HepG2 (cell line): ENCODE results near the gene KLHL11. TPM values are rescaled to one million over a fixed set of nuclear protein-coding genes. Genes with fewer than 3 reads are reported as not detected.

Experiments used
- E2F2 ChIP-seq: sonication (generic); formaldehyde crosslinking; IDR thresholded peaks from 2 replicates; pipeline ENCODE4 v1.4.0; 2020; ENCODE audit warnings: missing genetic modification reagents, borderline replicate concordance
- HBP1 ChIP-seq: IDR thresholded peaks from 2 replicates; pipeline ENCODE4 v1.6.1; 2016; ENCODE audit warnings: low read depth, control low read depth
- HNF4G ChIP-seq, 2 experiments: sonication (generic) in 1 of 2; formaldehyde crosslinking in 1 of 2; IDR thresholded peaks; 2 replicates each; pipeline versions ENCODE4 v1.4.0 to v1.6.1; 2011 to 2020; ENCODE audit warnings: borderline replicate concordance in 2 of 2, low read depth in 2 of 2, mild to moderate bottlenecking in 2 of 2, low read length in 1 of 2, missing genetic modification reagents in 1 of 2, moderate library complexity in 1 of 2
- RARG ChIP-seq: sonication (generic); formaldehyde crosslinking; IDR thresholded peaks from 2 replicates; pipeline ENCODE4 v1.4.0; 2020; ENCODE audit warnings: low read depth, mild to moderate bottlenecking, missing genetic modification reagents
- SIN3A ChIP-seq: IDR thresholded peaks from 2 replicates; pipeline ENCODE4 v1.6.1; 2011; ENCODE audit warnings: low read depth, mild to moderate bottlenecking, control low read depth, low read length, borderline replicate concordance
- SNAPC2 ChIP-seq: sonication (generic); formaldehyde crosslinking; IDR thresholded peaks from 2 replicates; pipeline ENCODE4 v1.8.1; 2022; ENCODE audit warnings: mild to moderate bottlenecking, missing genetic modification reagents
- ZBTB3 ChIP-seq: sonication (generic); formaldehyde crosslinking; IDR thresholded peaks from 2 replicates; pipeline ENCODE4 v1.4.0; 2020; ENCODE audit warnings: low read depth, mild to moderate bottlenecking, moderate library complexity, missing genetic modification reagents, borderline replicate concordance
- ZIK1 ChIP-seq: sonication (generic); formaldehyde crosslinking; IDR thresholded peaks from 2 replicates; pipeline ENCODE4 v1.5.0; 2020; ENCODE audit warnings: mild to moderate bottlenecking, low read depth, missing genetic modification reagents, borderline replicate concordance
- ZKSCAN5 ChIP-seq: sonication (generic); formaldehyde crosslinking; IDR thresholded peaks from 2 replicates; pipeline ENCODE4 v1.5.1; 2020; ENCODE audit warnings: mild to moderate bottlenecking, missing genetic modification reagents
- ZNF136 ChIP-seq: sonication (generic); formaldehyde crosslinking; IDR thresholded peaks from 2 replicates; pipeline ENCODE4 v1.8.1; 2022; ENCODE audit warnings: low read depth, mild to moderate bottlenecking, moderate library complexity, missing genetic modification reagents
- ZNF138 ChIP-seq: sonication (generic); formaldehyde crosslinking; IDR thresholded peaks from 2 replicates; pipeline ENCODE4 v1.5.0; 2020; ENCODE audit warnings: mild to moderate bottlenecking, low read depth, missing genetic modification reagents
- ZNF224 ChIP-seq: sonication (generic); formaldehyde crosslinking; IDR thresholded peaks from 2 replicates; pipeline ENCODE4 v1.5.0; 2020; ENCODE audit warnings: mild to moderate bottlenecking, missing genetic modification reagents
- ZNF251 ChIP-seq: sonication (generic); formaldehyde crosslinking; IDR thresholded peaks from 2 replicates; pipeline ENCODE4 v1.9.0; 2021; ENCODE audit warnings: mild to moderate bottlenecking, missing genetic modification reagents
- ZNF326 ChIP-seq: sonication (generic); formaldehyde crosslinking; IDR thresholded peaks from 2 replicates; pipeline ENCODE4 v1.4.0; 2020; ENCODE audit warnings: missing genetic modification reagents, borderline replicate concordance
- ZNF335 ChIP-seq: sonication (generic); formaldehyde crosslinking; IDR thresholded peaks from 2 replicates; pipeline ENCODE4 v1.4.0; 2020; ENCODE audit warnings: missing genetic modification reagents
- ZNF33A ChIP-seq: sonication (generic); formaldehyde crosslinking; IDR thresholded peaks from 2 replicates; pipeline ENCODE4 v1.5.1; 2020; ENCODE audit warnings: missing genetic modification reagents, mild to moderate bottlenecking, moderate library complexity, borderline replicate concordance
- ZNF343 ChIP-seq: sonication (generic); formaldehyde crosslinking; IDR thresholded peaks from 2 replicates; pipeline ENCODE4 v1.4.0; 2020; ENCODE audit warnings: mild to moderate bottlenecking, missing genetic modification reagents
- ZNF749 ChIP-seq: sonication (generic); formaldehyde crosslinking; IDR thresholded peaks from 2 replicates; pipeline ENCODE4 v1.8.0; 2022; ENCODE audit warnings: mild to moderate bottlenecking, missing genetic modification reagents, moderate library complexity, borderline replicate concordance
- ZNF773 ChIP-seq: sonication (generic); formaldehyde crosslinking; IDR thresholded peaks from 2 replicates; pipeline ENCODE4 v1.4.0; 2020; ENCODE audit warnings: missing genetic modification reagents, borderline replicate concordance
- polyA plus RNA-seq, 8 experiments: library from polyadenylated mRNA; depleted of rRNA in 3 of 8; stranded (reverse) in 7 of 8; unstranded in 1 of 8; fragments of >200 nt; fragmentation: Illumina TruSeq in 4 of 8; extraction: Trizol in 4 of 8; gene quantifications; 2 replicates each; pipeline versions ENCODE4 v1.2.1 to v1.2.3, GENCODE V29; 2011 to 2016; ENCODE audit warnings: low read depth in 4 of 8, missing spikeins in 1 of 8, mixed read lengths in 1 of 8; ENCODE audit not compliant: insufficient read depth in 1 of 8
- total RNA-seq, 5 experiments: library from RNA; depleted of rRNA; stranded (reverse); fragments of >200 nt; fragmentation: Illumina TruSeq; extraction: Trizol; gene quantifications; 2 replicates each; pipeline ENCODE4 v1.2.3, GENCODE V29; 2016; ENCODE audit warnings: low read depth in 1 of 5
- TF ChIP-seq, protein P1 (sequence below): sonication (generic); formaldehyde crosslinking; IDR thresholded peaks from 2 replicates; pipeline ENCODE4 v1.4.0; 2020; ENCODE audit warnings: missing genetic modification reagents
- TF ChIP-seq, protein P2 (sequence below): sonication (generic); formaldehyde crosslinking; IDR thresholded peaks from 2 replicates; pipeline ENCODE4 v1.8.1; 2023; ENCODE audit warnings: mild to moderate bottlenecking, moderate library complexity, missing genetic modification reagents

Gene KLHL11
- total and polyA plus RNA-seq, 2 of the 13 experiments (the other 11 are each of a cell fraction or from before 2014, with no cell fraction given), result 7.7 to 27.5 TPM

DNA sequence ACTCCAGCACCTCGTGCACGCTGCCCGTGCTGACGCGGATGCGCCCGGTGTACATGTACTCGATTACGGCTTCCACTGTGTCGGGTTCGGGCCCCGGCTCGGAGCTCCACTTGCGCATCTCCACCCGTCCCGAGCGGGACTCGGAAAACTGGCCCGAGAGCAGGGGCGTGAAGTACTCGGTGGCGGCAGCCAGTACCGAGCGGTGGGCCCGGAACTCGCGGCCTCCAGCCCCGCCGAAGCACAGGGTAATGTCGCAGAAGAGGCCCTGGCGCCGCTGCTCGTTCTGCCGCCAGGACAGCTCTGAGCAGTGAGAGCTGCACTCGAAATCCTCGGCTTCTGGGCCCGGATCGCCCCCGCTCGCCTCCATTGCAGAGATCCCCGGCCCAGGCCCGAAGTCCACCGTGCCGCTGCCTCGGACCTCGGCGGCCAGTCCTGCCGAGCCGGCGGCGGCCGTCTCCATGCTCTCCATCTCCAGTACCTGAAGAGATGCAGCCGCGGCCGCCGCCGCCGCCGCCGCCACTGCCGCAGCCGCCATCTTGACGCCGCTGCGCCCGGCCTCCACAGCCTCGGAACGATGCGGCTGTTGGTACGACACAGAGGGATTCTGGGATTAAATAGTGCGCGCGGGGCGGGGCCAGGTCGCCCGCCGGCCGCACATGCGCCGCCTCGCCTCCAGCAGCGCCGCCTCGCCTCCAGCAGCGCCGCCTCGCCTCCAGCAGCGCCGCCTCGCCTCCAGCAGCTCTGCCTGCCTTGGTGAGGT, at the start of gene KLHL11 (continued):
- TF ChIP-seq E2F2 (CRISPR knock-in tag), result peak; percentile 8; the same call in 1 of the 2 replicates
- TF ChIP-seq ZNF326, result no peak
- 0 out of 2 replicates have a peak, but pooled peaks have one; percentile 40 for TF ChIP-seq ZNF343 (CRISPR knock-in tag)
- TF ChIP-seq, protein P1, sequence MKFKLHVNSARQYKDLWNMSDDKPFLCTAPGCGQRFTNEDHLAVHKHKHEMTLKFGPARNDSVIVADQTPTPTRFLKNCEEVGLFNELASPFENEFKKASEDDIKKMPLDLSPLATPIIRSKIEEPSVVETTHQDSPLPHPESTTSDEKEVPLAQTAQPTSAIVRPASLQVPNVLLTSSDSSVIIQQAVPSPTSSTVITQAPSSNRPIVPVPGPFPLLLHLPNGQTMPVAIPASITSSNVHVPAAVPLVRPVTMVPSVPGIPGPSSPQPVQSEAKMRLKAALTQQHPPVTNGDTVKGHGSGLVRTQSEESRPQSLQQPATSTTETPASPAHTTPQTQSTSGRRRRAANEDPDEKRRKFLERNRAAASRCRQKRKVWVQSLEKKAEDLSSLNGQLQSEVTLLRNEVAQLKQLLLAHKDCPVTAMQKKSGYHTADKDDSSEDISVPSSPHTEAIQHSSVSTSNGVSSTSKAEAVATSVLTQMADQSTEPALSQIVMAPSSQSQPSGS, result no peak; the same call in 1 of the 2 replicates
- peak; percentile 90 for TF ChIP-seq HBP1
- no peak for TF ChIP-seq ZNF33A (CRISPR knock-in tag)
- peak; percentile 86; the same call in 1 of the 2 replicates for TF ChIP-seq ZNF138 (CRISPR knock-in tag)
- peak; percentile 66; the same call in 1 of the 2 replicates for TF ChIP-seq ZKSCAN5
- TF ChIP-seq ZNF335, result no peak
- TF ChIP-seq RARG, result peak; percentile 41; the same call in 1 of the 2 replicates
- peak; percentile 87; the same call in 1 of the 2 replicates for TF ChIP-seq SIN3A
- TF ChIP-seq, protein P2, sequence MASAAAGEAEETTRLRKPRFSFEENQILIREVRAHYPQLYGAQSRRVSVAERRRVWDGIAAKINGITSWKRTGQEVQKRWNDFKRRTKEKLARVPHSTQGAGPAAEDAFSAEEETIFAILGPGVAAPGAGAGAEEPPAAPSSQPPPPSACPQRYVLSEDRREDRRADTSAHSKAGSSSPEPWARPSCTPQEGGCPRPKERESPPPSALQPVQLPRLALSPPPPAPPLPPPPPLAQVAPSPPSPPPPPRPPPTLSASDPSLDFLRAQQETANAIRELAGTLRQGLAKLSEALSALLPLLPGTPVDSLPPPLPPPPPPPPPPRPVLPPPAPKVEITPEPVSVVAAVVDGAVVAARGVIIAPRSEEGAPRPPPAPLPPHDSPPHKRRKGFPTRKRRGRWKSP (CRISPR knock-in tag), result peak; percentile 92
- peak; percentile 57; the same call in 1 of the 2 replicates for TF ChIP-seq ZNF251 (CRISPR knock-in tag)
- TF ChIP-seq ZNF224 (CRISPR knock-in tag), result no peak
- 0 out of 2 replicates have a peak, but pooled peaks have one; percentile 29 for TF ChIP-seq ZNF136 (CRISPR knock-in tag)
- TF ChIP-seq SNAPC2, result 0 out of 2 replicates have a peak, but pooled peaks have one; percentile 71
- peak; percentile 29; the same call in 1 of the 2 replicates for TF ChIP-seq ZBTB3 (CRISPR knock-in tag)
- TF ChIP-seq ZNF749, result peak; percentile 82; the same call in 1 of the 2 replicates
- peak; percentile 64 for TF ChIP-seq ZIK1 (CRISPR knock-in tag)
- 0 out of 2 replicates have a peak, but pooled peaks have one; percentile 35 for TF ChIP-seq ZNF773 (CRISPR knock-in tag)
- peak; percentile 29; the same call in 1 of the 2 replicates for TF ChIP-seq HNF4G (IDR thresholded peaks at IDR 0.05; ENCODE audit: borderline replicate concordance, low read depth, low read length)
- peak; percentile 49; the same call in 1 of the 2 replicates for TF ChIP-seq HNF4G (CRISPR knock-in tag; IDR thresholded peaks at IDR 0.05; ENCODE audit: borderline replicate concordance, low read depth)
